SH-SY5Y (cell line): Measurements from ENCODE around the gene CNTN5.

Experiments
- GATA2 ChIP-seq: IDR thresholded peaks from 2 replicates; pipeline ENCODE4 v1.6.1; 2011; ENCODE audit warnings: mild to moderate bottlenecking, low read depth, low read length
- GATA3 ChIP-seq: IDR thresholded peaks from 2 replicates; pipeline ENCODE4 v1.6.1; 2011; ENCODE audit warnings: low read depth, mild to moderate bottlenecking, low read length, moderate library complexity

DNA sequence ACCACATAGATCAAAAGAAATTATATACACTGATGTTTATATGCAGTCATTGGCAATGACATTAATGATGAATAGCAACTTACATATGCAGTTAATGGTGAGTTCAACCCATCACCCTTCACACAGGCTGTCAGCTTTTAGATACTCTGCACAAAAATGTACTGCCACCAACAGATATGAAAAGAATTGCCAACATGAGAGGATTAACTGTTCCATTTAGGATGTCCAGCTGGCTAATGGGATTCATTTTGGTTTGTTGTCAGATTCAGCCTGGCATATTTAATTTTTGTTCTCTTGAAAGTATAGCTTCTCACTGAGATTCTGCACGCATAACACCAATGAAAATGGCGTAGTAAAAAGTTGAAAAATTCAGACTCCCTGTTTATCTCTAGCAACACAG, 1112.4 kb downstream of the CNTN5 start:
- TF ChIP-seq GATA3 (no peak), GATA2 (no peak)
